ENCODE data around the gene SELENOK.

The SELENOK gene

DNA sequence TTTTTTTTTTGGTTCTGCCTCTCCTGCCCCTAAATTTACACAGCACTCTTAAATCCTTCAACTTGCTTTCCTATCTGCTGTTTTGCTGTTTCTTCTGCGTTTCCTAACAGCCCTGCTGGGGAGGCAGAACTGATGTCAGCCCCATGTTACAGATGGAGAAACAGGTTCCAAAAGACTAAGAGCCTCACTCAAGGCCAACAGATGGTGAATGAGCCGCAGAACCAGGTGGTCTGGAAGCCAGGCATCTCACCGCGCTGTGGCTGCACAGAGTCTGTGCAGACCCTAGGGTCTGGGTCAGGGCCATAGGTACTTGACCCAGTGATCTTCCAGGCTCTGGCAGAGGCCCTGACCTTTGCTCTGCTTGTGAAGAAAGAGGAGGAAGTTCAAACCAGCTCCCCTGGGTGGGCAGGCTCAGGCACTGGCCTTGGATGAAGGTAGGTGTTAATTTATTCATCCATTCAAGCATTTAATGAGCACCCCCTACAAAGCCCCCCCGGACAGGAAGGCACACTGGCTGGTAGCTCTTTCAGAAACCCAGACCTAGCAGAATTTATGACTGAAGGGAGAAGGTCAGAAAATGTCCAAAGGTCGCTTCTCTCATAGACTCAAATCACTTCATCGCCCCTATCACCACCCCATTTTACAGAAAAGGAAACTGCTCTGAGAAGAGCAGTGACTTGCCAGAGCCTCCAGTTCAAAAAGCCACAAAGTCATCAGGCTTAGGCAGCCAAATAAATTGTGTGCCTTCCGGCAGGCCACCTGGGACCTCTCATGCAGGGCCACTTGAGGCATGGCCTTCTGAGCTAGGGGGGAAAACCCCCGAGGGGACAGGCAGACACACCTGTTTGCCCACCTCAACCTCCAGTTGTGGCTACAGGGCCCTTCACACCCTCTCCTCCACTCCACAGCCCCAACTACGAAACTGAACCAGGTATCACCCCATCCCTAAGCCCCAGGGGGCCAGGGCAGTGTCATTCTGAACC lies 48.2 kb downstream of the SELENOK start:
- DNase-seq (ENCODE audit: low read depth in 3 of 3), result no peak

DNA sequence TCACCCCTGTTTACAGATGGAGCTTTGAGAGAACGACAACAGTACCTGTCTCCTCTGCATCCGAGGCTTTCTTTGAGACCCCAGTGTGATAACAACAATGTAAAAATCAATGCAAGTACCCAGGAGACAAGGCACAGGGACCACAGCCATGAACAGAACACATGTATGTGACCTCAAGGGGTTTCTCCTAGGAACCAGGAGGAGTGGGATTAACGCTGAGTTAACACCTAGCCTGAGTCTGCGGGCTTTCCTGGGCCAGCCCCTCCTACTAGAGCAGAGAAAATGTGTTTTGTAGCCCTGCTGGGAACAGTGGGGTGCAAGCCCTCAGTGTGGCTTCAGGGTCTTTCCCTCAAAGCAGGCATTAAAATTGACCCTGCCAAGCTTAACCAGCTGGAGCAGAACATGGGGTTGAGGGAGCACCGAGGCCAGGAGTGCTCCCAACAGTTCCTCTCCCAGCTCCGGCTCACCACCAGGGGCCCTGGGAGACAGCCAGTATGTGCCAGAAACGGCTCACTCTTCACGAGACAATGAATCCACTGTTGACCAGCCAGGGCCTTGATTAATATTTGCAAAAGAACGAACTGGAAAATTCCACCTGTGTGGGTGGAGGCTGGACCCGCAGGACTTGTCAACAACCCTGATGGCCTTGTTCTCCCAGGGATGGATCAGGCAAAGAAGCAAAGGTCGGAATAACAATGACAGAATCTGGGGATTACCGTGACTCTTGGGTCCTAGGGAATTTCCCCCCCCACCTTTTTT lies 49.0 kb downstream of the SELENOK start:
- no peak for DNase-seq (ENCODE audit: low read depth in 3 of 3)

DNA sequence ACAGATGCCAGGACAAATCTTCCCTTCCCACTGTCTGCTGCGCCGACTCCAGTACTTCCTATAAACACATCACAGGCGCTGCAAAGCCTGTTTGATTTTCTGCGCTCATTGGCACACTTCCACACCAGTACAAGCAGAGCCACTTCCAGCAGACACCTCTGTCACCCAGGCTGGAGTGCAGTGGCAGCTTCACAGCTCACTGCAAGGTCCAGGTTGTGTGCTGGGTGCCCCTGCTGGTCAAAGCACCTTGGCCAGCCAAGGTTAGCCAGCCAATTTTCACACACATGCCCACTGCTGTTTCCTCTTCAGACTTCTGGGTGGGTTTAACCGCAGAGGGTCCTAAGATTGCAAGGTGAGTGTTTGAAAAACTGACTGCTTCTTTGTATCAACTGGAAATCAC lies 50.4 kb downstream of the SELENOK start:
- DNase-seq (ENCODE audit: low read depth in 3 of 3), result no peak

DNA sequence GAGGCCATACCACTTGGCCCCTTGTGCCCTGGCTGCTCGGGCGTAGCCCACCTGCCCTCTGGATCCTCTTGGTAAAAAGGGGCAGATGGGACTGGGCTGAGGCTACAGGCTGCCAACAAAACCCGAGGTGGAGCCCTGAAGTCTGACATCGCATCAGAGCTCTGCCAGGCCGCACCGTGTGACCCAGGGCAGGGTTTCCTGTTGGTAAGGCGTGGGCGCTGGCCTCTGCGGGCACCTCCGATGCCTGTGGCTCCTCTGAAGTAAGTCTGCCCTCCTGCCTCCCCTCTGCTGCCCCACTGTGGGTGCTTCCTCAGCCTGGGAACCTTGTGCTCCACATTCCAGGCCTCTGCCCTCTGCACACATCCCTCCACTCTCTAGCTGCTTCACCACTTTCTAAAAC lies 54.3 kb downstream of the SELENOK start:
- DNase-seq (ENCODE audit: low read depth in 3 of 3), result no peak

DNA sequence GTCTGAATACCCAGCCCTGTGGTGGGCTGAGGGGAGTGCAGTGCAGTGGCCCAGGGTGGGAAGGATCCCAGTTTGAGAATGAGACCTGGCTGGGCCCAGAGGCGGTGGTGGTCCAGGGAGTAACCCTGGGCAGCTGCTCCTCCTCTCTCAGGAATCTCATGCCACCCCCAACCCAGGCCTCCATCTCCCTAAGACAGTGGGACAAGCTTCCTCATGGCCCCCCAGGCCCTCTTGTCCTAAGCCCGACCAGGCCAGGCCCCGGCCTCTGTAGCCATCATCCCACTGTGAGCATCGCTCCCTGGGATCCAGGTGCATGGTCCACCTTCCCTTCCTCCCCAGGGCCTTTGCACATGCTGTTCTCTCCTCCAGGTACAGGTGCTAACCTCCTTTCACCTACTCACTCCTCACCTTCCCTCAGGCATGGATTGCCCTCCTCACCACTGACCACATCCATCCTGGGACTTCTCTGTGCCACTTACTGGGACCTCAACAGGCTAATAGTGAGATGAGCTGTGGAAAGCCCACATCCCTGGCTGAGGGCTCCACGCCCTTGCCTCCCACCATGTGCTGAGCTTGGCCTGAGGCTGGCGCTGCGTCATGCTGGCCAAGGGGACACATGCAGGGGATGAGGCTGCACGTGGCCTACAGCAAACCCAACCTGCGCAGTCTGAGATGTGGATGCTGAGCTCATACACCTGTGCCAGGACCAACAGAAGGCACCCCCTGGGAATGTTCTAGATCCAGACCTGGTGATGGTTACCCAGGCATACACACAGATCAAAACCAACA lies 55.4 kb downstream of the SELENOK start:
- no peak for DNase-seq (ENCODE audit: low read depth in 3 of 3)

DNA sequence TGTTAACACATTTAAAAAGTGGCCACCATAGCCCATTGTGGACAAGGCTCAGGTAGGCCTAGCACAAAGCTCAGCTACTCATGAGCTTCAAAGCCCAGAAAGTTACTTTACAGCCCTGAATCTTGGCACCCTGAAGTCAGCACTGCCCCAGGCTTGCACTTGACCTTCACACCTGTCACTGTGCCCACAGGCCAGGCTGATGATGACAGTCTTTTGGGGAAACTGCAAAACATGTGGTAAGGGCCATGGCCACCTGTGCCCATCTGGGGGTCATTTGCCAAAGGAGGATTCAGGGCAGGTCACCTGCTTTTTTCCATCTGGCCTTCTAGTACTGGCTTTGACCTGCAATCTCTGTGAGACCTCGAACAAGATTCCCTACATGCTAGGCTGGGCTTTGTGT lies 56.4 kb downstream of the SELENOK start:
- DNase-seq (ENCODE audit: low read depth in 3 of 3), result no peak

DNA sequence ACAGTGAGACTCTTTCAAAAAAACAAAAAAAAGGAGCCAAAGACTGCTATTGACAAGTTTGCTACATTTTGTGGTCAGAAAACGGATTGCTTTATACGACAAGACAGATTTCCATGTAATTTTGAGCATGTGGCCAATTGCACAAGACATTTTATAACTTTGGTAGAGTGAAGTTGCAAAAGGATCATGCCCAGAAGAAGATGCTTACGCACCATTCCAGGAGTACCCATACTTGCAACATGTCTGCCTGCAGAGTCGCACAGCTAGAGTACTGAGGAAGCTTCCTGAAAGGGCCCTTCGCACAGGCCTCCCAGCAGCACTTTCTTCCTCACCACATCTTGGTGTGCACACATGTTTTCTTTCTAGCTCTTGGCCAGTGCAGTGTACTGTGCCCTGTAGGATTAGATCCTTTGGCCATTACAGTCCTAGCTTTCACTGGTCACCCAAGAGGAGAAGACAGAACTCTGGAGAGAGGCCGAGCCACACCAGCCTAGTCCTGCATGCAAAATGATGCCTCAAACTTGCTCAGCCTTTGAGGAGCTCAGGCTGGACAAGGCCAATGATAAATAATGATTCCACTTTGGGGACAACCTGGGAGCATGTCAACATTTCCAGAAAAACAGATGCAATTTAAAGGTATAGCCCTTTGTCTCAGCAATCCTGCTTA lies 57.1 kb downstream of the SELENOK start:
- DNase-seq (ENCODE audit: low read depth in 3 of 3), result no peak

All from stimulated activated CD4-positive, alpha-beta T cell treated with anti-CD3 and anti-CD28 coated beads, TNF-alpha, amount 100 ng/mL, for 48 hours (primary cell).